Measurements from ENCODE around the gene FBXL7.

FBXL7 gene

DNA sequence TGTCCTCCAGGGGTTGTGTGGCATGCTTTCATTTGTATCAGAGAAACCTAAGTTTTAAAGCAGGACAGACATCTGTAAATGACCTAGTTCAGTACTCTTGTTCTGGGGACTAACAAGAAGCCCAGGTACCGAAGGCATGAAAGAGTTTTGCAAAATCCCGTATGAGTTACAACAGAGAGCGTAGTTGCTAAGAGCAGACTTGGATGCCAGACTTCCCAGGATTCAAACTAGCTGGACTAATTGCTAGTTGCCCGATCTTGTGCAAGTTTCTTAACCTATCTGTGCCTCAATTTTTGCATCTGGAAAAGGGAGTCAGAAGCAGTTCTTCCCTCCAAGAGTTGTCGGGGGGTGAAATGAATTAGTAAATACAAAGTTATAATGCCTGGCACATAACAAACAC is 20.9 kb downstream of the FBXL7 start:
- no peak for DNase-seq
- no peaks in the 10 kb centered on the region for H3K4me1 Mint-ChIP-seq
- H3K27ac Mint-ChIP-seq = no peak overlapping the region
- H3K4me3 Mint-ChIP-seq = no peak overlapping the region
- ATAC-seq = no peak
- peaks cover 5 to 26% of the 10 kb centered on the region in 2 donors for H3K9me3 Mint-ChIP-seq
- peaks cover 6% of the 10 kb centered on the region for H3K27me3 Mint-ChIP-seq

- ATAC-seq = no peak
- Mint-ChIP-seq H3K27me3 (peaks cover 6% of the 10 kb centered on the region), H3K4me3 (no peak overlapping the region), H3K9me3 (peaks cover 0 to 24% of the 10 kb centered on the region in 2 donors), H3K27ac (no peak overlapping the region), H3K4me1 (no peaks in the 10 kb centered on the region)
- DNase-seq = no peak
Measured at GRCh38 chr5:15521381-15522186, 21.6 kb downstream of the FBXL7 start.

GRCh38 chr5:15522187-15522520 is 22.2 kb downstream of the FBXL7 start:
- Mint-ChIP-seq H3K9me3 (peaks cover 0 to 21% of the 10 kb centered on the region in 2 donors), H3K4me1 (no peaks in the 10 kb centered on the region), H3K27ac (no peak overlapping the region), H3K27me3 (peaks cover 4% of the 10 kb centered on the region), H3K4me3 (no peak overlapping the region)
- ATAC-seq (no peak), DNase-seq (no peak)

DNA sequence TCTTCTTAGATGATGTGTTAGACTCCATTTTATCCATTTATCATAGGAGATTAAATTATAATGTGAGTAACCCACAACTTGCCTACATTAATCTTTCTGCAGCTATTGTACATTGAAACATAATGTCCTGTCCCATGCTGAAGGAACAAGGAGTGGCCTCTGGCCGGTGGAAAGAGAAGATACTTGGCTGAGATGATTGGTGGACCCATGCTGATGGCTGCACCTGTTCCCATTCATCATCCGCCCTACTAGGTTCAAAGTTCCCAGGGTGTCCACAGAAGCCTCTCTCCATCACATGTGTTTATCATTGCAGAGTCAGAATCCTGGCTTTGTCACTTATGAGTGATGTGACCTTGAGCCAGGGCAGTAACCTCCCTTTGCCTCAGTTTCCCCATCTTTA is 24.7 kb downstream of the FBXL7 start:
- no peak overlapping the region for H3K4me3 Mint-ChIP-seq
- DNase-seq (no peak), ATAC-seq (no peak)
- H3K4me1 Mint-ChIP-seq = no peaks in the 10 kb centered on the region
- H3K27ac Mint-ChIP-seq = no peak overlapping the region
- H3K27me3 Mint-ChIP-seq = no peaks in the 10 kb centered on the region
- peaks cover 3 to 20% of the 10 kb centered on the region in 2 donors for H3K9me3 Mint-ChIP-seq

DNA sequence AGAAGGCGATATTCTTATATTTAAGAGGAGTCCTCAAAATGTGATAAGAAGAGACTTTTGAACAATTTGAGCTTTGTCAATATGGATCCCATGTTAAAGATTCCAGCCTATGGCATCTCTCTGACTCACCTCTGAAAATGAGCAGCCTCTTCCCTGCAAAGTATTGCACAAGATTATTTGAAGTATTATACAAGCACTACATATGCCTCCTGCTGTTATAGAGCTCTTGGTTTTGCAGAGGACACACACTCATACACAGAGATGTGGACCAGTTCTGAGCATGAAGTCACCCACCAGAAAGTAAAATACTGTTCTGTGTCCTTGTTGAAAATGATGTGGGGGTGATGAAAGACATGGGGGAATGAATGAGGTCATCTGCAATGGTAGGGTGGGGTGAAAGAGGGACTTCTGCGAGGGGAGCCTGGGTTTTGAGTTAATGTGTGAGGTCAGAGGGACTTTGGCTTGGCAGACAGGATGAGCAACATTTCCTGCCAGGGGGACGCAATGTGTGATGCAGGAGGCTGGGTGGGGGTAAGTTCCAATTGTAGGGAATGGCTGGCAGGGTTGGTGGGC is 25.8 kb downstream of the FBXL7 start:
- Mint-ChIP-seq H3K9me3 (peaks cover 3 to 20% of the 10 kb centered on the region in 2 donors), H3K27ac (no peak overlapping the region), H3K4me3 (no peak overlapping the region), H3K27me3 (no peaks in the 10 kb centered on the region), H3K4me1 (no peaks in the 10 kb centered on the region)
- ATAC-seq (no peak), DNase-seq (no peak)

GRCh38 chr5:15526413-15526812 is 26.4 kb downstream of the FBXL7 start:
- no peaks in the 10 kb centered on the region for H3K27me3 Mint-ChIP-seq
- no peak overlapping the region for H3K27ac Mint-ChIP-seq
- DNase-seq (no peak), ATAC-seq (no peak)
- peaks cover 3 to 20% of the 10 kb centered on the region in 2 donors for H3K9me3 Mint-ChIP-seq
- no peaks in the 10 kb centered on the region for H3K4me1 Mint-ChIP-seq
- no peak overlapping the region for H3K4me3 Mint-ChIP-seq

DNA sequence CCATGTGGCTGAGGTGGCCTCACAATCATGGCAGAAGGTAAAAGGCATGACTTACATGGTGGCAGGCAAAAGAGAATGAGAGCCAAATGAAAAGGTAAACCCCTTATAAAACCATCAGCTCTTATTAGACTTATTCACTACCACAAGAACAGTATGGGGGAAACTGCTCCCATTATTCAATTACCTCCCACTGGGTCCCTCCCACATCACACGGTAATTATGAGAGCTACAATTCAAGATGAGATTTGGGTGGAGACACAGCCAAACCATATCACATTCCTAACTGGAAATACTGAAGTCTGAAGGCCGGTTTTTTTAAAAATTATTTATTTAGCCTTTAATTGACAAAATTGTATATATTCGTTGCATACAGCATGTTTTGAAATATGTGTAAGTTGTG is 28.5 kb downstream of the FBXL7 start:
- no peak for ATAC-seq
- H3K4me3 Mint-ChIP-seq = no peak overlapping the region
- peaks cover 11 to 31% of the 10 kb centered on the region in 2 donors for H3K9me3 Mint-ChIP-seq
- H3K27ac Mint-ChIP-seq = no peak overlapping the region
- no peak for DNase-seq
- H3K4me1 Mint-ChIP-seq = no peaks in the 10 kb centered on the region
- H3K27me3 Mint-ChIP-seq = no peaks in the 10 kb centered on the region

- Mint-ChIP-seq H3K27ac (no peak overlapping the region), H3K9me3 (peaks cover 11 to 32% of the 10 kb centered on the region in 2 donors), H3K4me3 (no peak overlapping the region), H3K27me3 (no peaks in the 10 kb centered on the region), H3K4me1 (no peaks in the 10 kb centered on the region)
- ATAC-seq (no peak), DNase-seq (no peak)
Measured at GRCh38 chr5:15529013-15529412, 29.0 kb downstream of the FBXL7 start.

- H3K9me3 Mint-ChIP-seq = peaks cover 11 to 33% of the 10 kb centered on the region in 2 donors
- H3K27me3 Mint-ChIP-seq = no peaks in the 10 kb centered on the region
- ATAC-seq (no peak), DNase-seq (no peak)
- H3K27ac Mint-ChIP-seq = no peak overlapping the region
- H3K4me3 Mint-ChIP-seq = no peak overlapping the region
- H3K4me1 Mint-ChIP-seq = no peaks in the 10 kb centered on the region
Measured at GRCh38 chr5:15529821-15530220, 29.8 kb downstream of the FBXL7 start.

GRCh38 chr5:15533129-15533893 is 33.3 kb downstream of the FBXL7 start:
- H3K27me3 Mint-ChIP-seq = no peaks in the 10 kb centered on the region
- H3K9me3 Mint-ChIP-seq = peaks cover 22 to 29% of the 10 kb centered on the region in 2 donors
- H3K4me1 Mint-ChIP-seq = no peaks in the 10 kb centered on the region
- no peak overlapping the region for H3K27ac Mint-ChIP-seq
- no peak for ATAC-seq
- no peak overlapping the region for H3K4me3 Mint-ChIP-seq
- DNase-seq = no peak

- peaks cover 19 to 21% of the 10 kb centered on the region in 2 donors for H3K9me3 Mint-ChIP-seq
- H3K27ac Mint-ChIP-seq = no peak overlapping the region
- no peaks in the 10 kb centered on the region for H3K4me1 Mint-ChIP-seq
- DNase-seq = no peak
- no peak for ATAC-seq
- no peak overlapping the region for H3K4me3 Mint-ChIP-seq
- H3K27me3 Mint-ChIP-seq = no peaks in the 10 kb centered on the region
Measured at GRCh38 chr5:15535938-15536337, 36.0 kb downstream of the FBXL7 start.

DNA sequence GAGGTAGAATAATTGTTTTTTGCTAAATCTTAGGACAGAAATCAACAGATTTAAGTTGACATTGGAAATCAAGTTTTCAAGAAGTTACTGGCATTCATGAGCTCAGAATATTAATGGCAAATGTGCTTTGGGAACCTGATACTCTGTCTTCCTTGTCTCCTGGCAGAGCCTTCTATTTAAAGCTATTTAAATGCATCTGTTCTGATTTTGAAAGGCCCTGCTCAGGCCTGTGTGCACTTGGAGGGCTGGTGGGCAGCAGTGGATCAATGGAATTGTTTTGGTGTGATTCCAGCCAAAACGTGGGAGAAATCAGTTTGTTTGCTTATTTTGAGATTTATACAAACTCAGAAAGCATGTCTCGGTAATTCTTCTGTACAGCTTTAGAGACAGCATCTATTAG is 38.5 kb downstream of the FBXL7 start:
- no peak overlapping the region for H3K4me3 Mint-ChIP-seq
- no peaks in the 10 kb centered on the region for H3K27me3 Mint-ChIP-seq
- DNase-seq = no peak
- H3K9me3 Mint-ChIP-seq = peaks cover 9 to 11% of the 10 kb centered on the region in 2 donors
- no peaks in the 10 kb centered on the region for H3K4me1 Mint-ChIP-seq
- no peak overlapping the region for H3K27ac Mint-ChIP-seq
- ATAC-seq = no peak

GRCh38 chr5:15539951-15540350 is 40.0 kb downstream of the FBXL7 start:
- H3K4me3 Mint-ChIP-seq = no peak overlapping the region
- no peak overlapping the region for H3K27ac Mint-ChIP-seq
- no peaks in the 10 kb centered on the region for H3K27me3 Mint-ChIP-seq
- ATAC-seq (no peak), DNase-seq (no peak)
- H3K9me3 Mint-ChIP-seq = peaks cover 6 to 11% of the 10 kb centered on the region in 2 donors
- H3K4me1 Mint-ChIP-seq = no peaks in the 10 kb centered on the region

GRCh38 chr5:15544039-15544438 is 44.1 kb downstream of the FBXL7 start:
- Mint-ChIP-seq H3K4me1 (no peaks in the 10 kb centered on the region), H3K27ac (no peak overlapping the region), H3K9me3 (no peaks in the 10 kb centered on the region), H3K4me3 (no peak overlapping the region), H3K27me3 (no peaks in the 10 kb centered on the region)
- no peak for ATAC-seq
- no peak for DNase-seq

DNA sequence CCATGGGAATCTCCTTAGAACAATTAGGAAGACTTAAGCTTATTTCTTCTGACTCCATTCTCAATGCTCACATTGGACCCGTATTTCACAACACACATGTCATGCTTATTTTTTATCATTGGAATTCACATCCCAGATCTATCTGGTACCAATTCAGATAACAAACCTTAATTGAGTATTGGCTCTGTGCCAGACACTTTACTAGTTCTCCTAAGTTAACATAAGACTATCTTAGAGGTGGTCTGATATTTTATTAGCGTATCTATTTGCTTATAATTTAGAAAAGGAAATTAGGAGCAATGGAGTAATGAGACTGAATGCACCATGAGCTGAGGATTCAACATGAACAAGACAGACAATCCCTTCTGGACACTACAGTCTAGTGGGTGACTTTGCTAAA is 45.1 kb downstream of the FBXL7 start:
- Mint-ChIP-seq H3K4me1 (no peaks in the 10 kb centered on the region), H3K4me3 (no peak overlapping the region), H3K27me3 (no peaks in the 10 kb centered on the region), H3K27ac (no peak overlapping the region), H3K9me3 (no peaks in the 10 kb centered on the region)
- ATAC-seq (no peak), DNase-seq (no peak)

DNA sequence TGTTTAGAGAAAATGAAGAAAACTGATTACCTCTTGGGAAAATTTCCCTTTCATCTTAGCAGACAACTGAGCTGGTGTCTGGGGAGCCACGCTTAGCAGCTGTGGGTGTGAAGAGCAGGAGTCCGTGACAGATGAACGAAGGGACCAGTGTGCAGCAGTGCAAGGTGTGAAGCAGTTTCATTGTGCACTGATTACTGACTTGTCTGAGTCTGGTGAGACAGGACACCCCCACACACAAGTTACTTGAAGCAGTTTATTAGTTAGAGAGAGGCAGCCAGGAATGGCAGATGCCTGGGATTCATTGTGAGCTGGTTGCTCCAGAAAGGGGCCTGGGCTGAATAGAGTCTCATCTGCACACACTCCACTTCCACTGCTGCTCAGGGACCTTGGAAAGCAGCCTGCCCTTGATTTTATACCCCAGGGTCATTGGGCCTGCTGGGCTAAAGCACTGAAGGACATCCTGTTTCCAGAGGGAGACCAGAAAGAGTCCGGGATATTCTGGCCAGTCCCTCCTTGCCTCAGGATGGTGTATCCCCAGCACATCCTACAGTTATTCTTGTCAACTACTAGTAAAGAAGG is 47.4 kb downstream of the FBXL7 start:
- Mint-ChIP-seq H3K9me3 (peaks cover 0 to 8% of the 10 kb centered on the region in 2 donors), H3K4me1 (no peaks in the 10 kb centered on the region), H3K27ac (no peak overlapping the region), H3K27me3 (no peaks in the 10 kb centered on the region), H3K4me3 (no peak overlapping the region)
- DNase-seq (no peak), ATAC-seq (no peak)

Data from stimulated activated naive CD8-positive, alpha-beta T cell treated with anti-CD3 and anti-CD28 coated beads, Interleukin-15, amount 100 ng/mL, for 72 hours (primary cell).